Liver (tissue), 9 donors: ENCODE data around the gene WDR86. TPM values are rescaled to one million over a fixed set of nuclear protein-coding genes. Genes with fewer than 3 reads are reported as not detected.

ENCODE experiments used
- DNase-seq: peaks from one replicate; pipeline ENCODE4 v3.0.0-alpha.2; 2017; ENCODE audit warnings: low spot score
- H3K27ac ChIP-seq, 2 donors: one replicate each; pipeline ENCODE4 v1.7.0; 2013; ENCODE audit warnings: inconsistent platforms in 2 of 2, low read length in 2 of 2, control low read depth in 1 of 2, low read depth in 1 of 2, mild to moderate bottlenecking in 1 of 2
- H3K27me3 ChIP-seq, 4 donors: one replicate each; pipeline versions ENCODE4 v1.6.1 to v1.7.0; 2013; ENCODE audit warnings: low read length in 3 of 4, inconsistent platforms in 1 of 4, mild to moderate bottlenecking in 1 of 4, moderate library complexity in 1 of 4; ENCODE audit not compliant: control insufficient read depth in 4 of 4, insufficient read depth in 4 of 4
- H3K36me3 ChIP-seq, 4 donors: one replicate each; pipeline versions ENCODE4 v1.6.1 to v1.7.0; 2013; ENCODE audit warnings: low read length in 3 of 4, mild to moderate bottlenecking in 3 of 4, low read depth in 1 of 4, moderate library complexity in 1 of 4; ENCODE audit not compliant: control insufficient read depth in 4 of 4, insufficient read depth in 3 of 4
- H3K4me1 ChIP-seq, 4 donors: one replicate each; pipeline versions ENCODE4 v1.6.1 to v1.7.0; 2013; ENCODE audit warnings: low read length in 3 of 4, mild to moderate bottlenecking in 3 of 4, moderate library complexity in 1 of 4; ENCODE audit not compliant: control insufficient read depth in 4 of 4, insufficient read depth in 4 of 4
- H3K4me3 ChIP-seq, 3 donors: one replicate each; pipeline versions ENCODE4 v1.6.1 to v1.7.0; 2013; ENCODE audit warnings: low read length in 3 of 3, control low read depth in 1 of 3, low read depth in 1 of 3, mild to moderate bottlenecking in 1 of 3
- H3K9ac ChIP-seq, 2 donors: one replicate each; pipeline ENCODE4 v1.7.0; 2013; ENCODE audit warnings: low read length in 2 of 2, mild to moderate bottlenecking in 2 of 2, moderate library complexity in 2 of 2, control low read depth in 1 of 2, low read depth in 1 of 2
- H3K9me3 ChIP-seq, 4 donors: one replicate each; pipeline versions ENCODE4 v1.6.1 to v1.7.0; 2013; ENCODE audit warnings: low read length in 3 of 4; ENCODE audit not compliant: control insufficient read depth in 4 of 4
- EGR1 ChIP-seq, 2 donors: IDR thresholded peaks; 2 replicates each; pipeline ENCODE4 v1.6.1; 2016 to 2018; ENCODE audit warnings: antibody characterized with exemption in 2 of 2, low read depth in 2 of 2
- FOXA1 ChIP-seq: IDR thresholded peaks from 2 replicates; pipeline ENCODE4 v1.6.1; 2016; ENCODE audit warnings: antibody characterized with exemption
- FOXA2 ChIP-seq: IDR thresholded peaks from 2 replicates; pipeline ENCODE4 v1.6.1; 2016; ENCODE audit warnings: antibody characterized with exemption
- GABPA ChIP-seq, 2 donors: IDR thresholded peaks in 1 of 2; conservative IDR thresholded peaks in 1 of 2; 2 replicates each; pipeline ENCODE4 v1.6.1; 2016; ENCODE audit warnings: antibody characterized with exemption in 2 of 2, mild to moderate bottlenecking in 1 of 2, moderate library complexity in 1 of 2
- HNF4G ChIP-seq: IDR thresholded peaks from 2 replicates; pipeline ENCODE4 v1.6.1; 2016; ENCODE audit warnings: antibody characterized with exemption
- JUND ChIP-seq, 2 donors: IDR thresholded peaks; 2 replicates each; pipeline ENCODE4 v1.6.1; 2016; ENCODE audit warnings: antibody characterized with exemption in 2 of 2
- NR2F2 ChIP-seq: IDR thresholded peaks from 2 replicates; pipeline ENCODE4 v1.6.1; 2016; ENCODE audit warnings: antibody characterized with exemption
- RAD21 ChIP-seq, 2 donors: IDR thresholded peaks; 2 replicates each; pipeline ENCODE4 v1.6.1; 2016; ENCODE audit warnings: antibody characterized with exemption in 2 of 2, mild to moderate bottlenecking in 2 of 2
- RXRA ChIP-seq, 2 donors: IDR thresholded peaks; 2 replicates each; pipeline ENCODE4 v1.6.1; 2017 to 2018; ENCODE audit warnings: antibody characterized with exemption in 2 of 2, mild to moderate bottlenecking in 1 of 2
- SP1 ChIP-seq: IDR thresholded peaks from 2 replicates; pipeline ENCODE4 v1.6.1; 2018; ENCODE audit warnings: antibody characterized with exemption, mild to moderate bottlenecking
- WGBS: extraction: QIAGEN DNeasy Blood & Tissue Kit; methylation state at CpG from one replicate; pipeline ENCODE4 v1.1.7; 2013; 5-methylcytosine and 5-hydroxymethylcytosine counted together
- polyA plus RNA-seq, 2 donors: library from polyadenylated mRNA; stranded (reverse) in 1 of 2; unstranded in 1 of 2; fragments of 200-250 nt in 1 of 2; fragments of >200 nt in 1 of 2; fragmentation: Nextera tagmentation in 1 of 2; extraction: Ambion mirVana in 1 of 2; gene quantifications; one replicate each; pipeline versions ENCODE4 v1.2.1 to v1.2.3, GENCODE V29; 2013 to 2015
- total RNA-seq, 2 donors: library from RNA; depleted of rRNA; stranded (reverse); fragments of >200 nt; gene quantifications; one replicate each; pipeline ENCODE4 v1.2.3, GENCODE V29; 2014
- TF ChIP-seq, protein P1 (sequence below): IDR thresholded peaks from 2 replicates; pipeline ENCODE4 v1.6.1; 2016; ENCODE audit warnings: antibody characterized with exemption
- TF ChIP-seq, protein P2 (sequence below): fragments of 150-350 bp; IDR thresholded peaks from 2 replicates; pipeline ENCODE4 v1.5.1; 2017; ENCODE audit warnings: improper control_type of control experiment, low read depth, low read length; ENCODE audit not compliant: missing input control
- TF ChIP-seq, protein P3 (sequence below): IDR thresholded peaks from 2 replicates; pipeline ENCODE4 v1.6.1; 2016; ENCODE audit warnings: antibody characterized with exemption
- TF ChIP-seq, protein P4 (sequence below): IDR thresholded peaks from 2 replicates; pipeline ENCODE4 v1.6.1; 2016; ENCODE audit warnings: antibody characterized with exemption
- donor health status: healthy.
- donor health status: healthy.
- donor health status: healthy.
- donor health status: healthy.
- donor health status: healthy.

The WDR86 gene
- total and polyA plus RNA-seq, 4 donors, result 0.35 to 4.9 (median 0.77) TPM

DNA sequence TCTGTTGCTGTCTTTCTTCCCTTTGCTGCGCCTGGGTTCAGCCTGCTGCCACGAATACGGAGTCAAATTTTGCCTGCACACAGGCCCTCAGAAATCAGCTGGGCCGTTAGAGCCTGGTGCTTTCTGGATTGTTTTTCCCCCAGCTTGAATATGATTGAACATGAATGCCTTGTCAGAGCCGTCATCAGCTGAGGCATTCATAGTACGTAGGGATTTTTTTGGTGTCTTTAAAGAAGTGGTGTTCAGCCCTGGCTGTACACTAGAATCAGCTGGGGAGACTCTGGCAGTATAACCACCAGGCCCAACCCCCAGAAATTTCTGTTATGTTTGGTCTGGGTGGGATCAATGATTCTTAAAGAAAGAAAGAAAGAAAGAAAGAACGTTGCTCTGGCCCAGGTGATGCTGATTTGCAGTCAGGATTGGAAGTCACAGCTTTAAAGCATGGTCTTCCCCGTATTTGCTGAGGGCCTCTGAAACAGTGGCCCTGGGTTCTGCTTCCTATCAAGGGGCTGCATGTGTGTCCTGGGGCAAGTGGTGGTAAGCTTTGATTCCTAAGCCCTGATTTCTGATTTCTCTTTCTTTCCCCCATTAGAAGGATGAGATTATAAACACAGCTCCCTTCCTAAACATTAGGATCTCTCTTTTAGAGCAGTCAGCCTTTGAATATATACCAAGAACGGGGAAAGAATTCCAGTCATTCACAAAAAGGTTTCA lies 43.5 kb downstream of the WDR86 start:
- H3K27ac ChIP-seq, result no peak overlapping the region
- DNase-seq, result no peak
- H3K9me3 ChIP-seq, result no peaks in the 10 kb centered on the region
- H3K4me3 ChIP-seq, result no peak overlapping the region
- peaks cover 3 to 6% (median 4%) of the 10 kb centered on the region in 4 donors for H3K4me1 ChIP-seq
- no peak overlapping the region for H3K9ac ChIP-seq
- WGBS, result 87% methylated on average over 9 of the region's 9 CpGs
- TF ChIP-seq, protein P1, sequence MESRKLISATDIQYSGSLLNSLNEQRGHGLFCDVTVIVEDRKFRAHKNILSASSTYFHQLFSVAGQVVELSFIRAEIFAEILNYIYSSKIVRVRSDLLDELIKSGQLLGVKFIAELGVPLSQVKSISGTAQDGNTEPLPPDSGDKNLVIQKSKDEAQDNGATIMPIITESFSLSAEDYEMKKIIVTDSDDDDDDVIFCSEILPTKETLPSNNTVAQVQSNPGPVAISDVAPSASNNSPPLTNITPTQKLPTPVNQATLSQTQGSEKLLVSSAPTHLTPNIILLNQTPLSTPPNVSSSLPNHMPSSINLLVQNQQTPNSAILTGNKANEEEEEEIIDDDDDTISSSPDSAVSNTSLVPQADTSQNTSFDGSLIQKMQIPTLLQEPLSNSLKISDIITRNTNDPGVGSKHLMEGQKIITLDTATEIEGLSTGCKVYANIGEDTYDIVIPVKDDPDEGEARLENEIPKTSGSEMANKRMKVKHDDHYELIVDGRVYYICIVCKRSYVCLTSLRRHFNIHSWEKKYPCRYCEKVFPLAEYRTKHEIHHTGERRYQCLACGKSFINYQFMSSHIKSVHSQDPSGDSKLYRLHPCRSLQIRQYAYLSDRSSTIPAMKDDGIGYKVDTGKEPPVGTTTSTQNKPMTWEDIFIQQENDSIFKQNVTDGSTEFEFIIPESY, result no peak
- TF ChIP-seq, protein P2, sequence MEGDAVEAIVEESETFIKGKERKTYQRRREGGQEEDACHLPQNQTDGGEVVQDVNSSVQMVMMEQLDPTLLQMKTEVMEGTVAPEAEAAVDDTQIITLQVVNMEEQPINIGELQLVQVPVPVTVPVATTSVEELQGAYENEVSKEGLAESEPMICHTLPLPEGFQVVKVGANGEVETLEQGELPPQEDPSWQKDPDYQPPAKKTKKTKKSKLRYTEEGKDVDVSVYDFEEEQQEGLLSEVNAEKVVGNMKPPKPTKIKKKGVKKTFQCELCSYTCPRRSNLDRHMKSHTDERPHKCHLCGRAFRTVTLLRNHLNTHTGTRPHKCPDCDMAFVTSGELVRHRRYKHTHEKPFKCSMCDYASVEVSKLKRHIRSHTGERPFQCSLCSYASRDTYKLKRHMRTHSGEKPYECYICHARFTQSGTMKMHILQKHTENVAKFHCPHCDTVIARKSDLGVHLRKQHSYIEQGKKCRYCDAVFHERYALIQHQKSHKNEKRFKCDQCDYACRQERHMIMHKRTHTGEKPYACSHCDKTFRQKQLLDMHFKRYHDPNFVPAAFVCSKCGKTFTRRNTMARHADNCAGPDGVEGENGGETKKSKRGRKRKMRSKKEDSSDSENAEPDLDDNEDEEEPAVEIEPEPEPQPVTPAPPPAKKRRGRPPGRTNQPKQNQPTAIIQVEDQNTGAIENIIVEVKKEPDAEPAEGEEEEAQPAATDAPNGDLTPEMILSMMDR, result no peak
- TF ChIP-seq FOXA1, result no peak
- no peak for TF ChIP-seq JUND (IDR thresholded peaks at IDR 0.05)
- TF ChIP-seq RAD21 (IDR thresholded peaks at IDR 0.05), result no peak
- no peak for TF ChIP-seq EGR1 (IDR thresholded peaks at IDR 0.05; ENCODE audit: low read depth in 2 of 2)
- no peak for TF ChIP-seq FOXA2
- TF ChIP-seq, protein P3, sequence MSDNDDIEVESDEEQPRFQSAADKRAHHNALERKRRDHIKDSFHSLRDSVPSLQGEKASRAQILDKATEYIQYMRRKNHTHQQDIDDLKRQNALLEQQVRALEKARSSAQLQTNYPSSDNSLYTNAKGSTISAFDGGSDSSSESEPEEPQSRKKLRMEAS, result no peak
- TF ChIP-seq, protein P4, sequence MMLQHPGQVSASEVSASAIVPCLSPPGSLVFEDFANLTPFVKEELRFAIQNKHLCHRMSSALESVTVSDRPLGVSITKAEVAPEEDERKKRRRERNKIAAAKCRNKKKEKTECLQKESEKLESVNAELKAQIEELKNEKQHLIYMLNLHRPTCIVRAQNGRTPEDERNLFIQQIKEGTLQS, result no peak
- TF ChIP-seq NR2F2, result no peak
- H3K36me3 ChIP-seq, result peaks cover 0 to 27% (median 14%) of the 10 kb centered on the region in 4 donors
- no peaks in the 10 kb centered on the region for H3K27me3 ChIP-seq

DNA sequence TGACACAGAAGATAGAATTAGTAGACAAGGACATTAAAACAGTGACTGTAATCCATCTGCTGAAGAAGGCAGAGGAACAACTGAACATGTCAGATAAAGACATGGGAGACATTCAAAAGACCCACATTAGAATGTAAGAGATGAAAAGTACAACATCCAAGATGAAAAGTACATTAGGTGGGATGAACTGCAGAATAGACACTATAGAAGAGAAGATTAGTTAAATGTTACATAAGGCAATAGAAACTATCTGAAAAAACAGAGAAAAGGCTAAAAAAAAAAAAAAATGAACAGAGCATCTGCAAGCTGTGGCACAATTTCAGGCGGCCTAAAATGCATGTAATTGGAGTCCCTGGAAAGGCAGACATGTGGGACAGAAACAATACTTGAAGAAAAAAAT lies 46.7 kb downstream of the WDR86 start:
- Histone ChIP-seq H3K27ac (no peak overlapping the region), H3K36me3 (peaks cover 3 to 30% (median 18%) of the 10 kb centered on the region in 4 donors), H3K9me3 (no peaks in the 10 kb centered on the region), H3K9ac (no peak overlapping the region), H3K27me3 (no peaks in the 10 kb centered on the region), H3K4me1 (peaks cover 0 to 3% (median 2%) of the 10 kb centered on the region in 4 donors), H3K4me3 (no peak overlapping the region)
- DNase-seq, result no peak
- WGBS, result 100% methylated on average over 1 of the region's 1 CpG
- TF ChIP-seq FOXA2 (no peak), RXRA (IDR thresholded peaks at IDR 0.05) (no peak), GABPA (IDR thresholded peaks at IDR 0.05 in 1 of 2, conservative IDR thresholded peaks at IDR 0.05 in 1 of 2) (no peak), HNF4G (no peak), RAD21 (IDR thresholded peaks at IDR 0.05) (no peak), SP1 (no peak), JUND (IDR thresholded peaks at IDR 0.05) (no peak)
- TF ChIP-seq, protein P3, result no peak
- TF ChIP-seq, protein P4, result no peak
